Liver (tissue), 3 donors: ENCODE results near the gene ARL4A.

Experiments used
- NR2F2 ChIP-seq: IDR thresholded peaks from 2 replicates; pipeline ENCODE4 v1.6.1; 2016; ENCODE audit warnings: antibody characterized with exemption
- RAD21 ChIP-seq, 2 donors: IDR thresholded peaks; 2 replicates each; pipeline ENCODE4 v1.6.1; 2016; ENCODE audit warnings: antibody characterized with exemption in 2 of 2, mild to moderate bottlenecking in 2 of 2
- SP1 ChIP-seq: IDR thresholded peaks from 2 replicates; pipeline ENCODE4 v1.6.1; 2018; ENCODE audit warnings: antibody characterized with exemption, mild to moderate bottlenecking
- TAF1 ChIP-seq: conservative IDR thresholded peaks from 2 replicates; pipeline ENCODE4 v1.6.1; 2016; ENCODE audit warnings: antibody characterized with exemption, mild to moderate bottlenecking
- TF ChIP-seq, protein P1 (sequence below): fragments of 150-350 bp; IDR thresholded peaks from 2 replicates; pipeline ENCODE4 v1.5.1; 2017; ENCODE audit warnings: improper control_type of control experiment, low read depth, low read length; ENCODE audit not compliant: missing input control
- TF ChIP-seq, protein P2 (sequence below): IDR thresholded peaks from 2 replicates; pipeline ENCODE4 v1.6.1; 2016; ENCODE audit warnings: antibody characterized with exemption
- TF ChIP-seq, protein P3 (sequence below): IDR thresholded peaks from 2 replicates; pipeline ENCODE4 v1.6.1; 2016; ENCODE audit warnings: antibody characterized with exemption
- TF ChIP-seq, protein P4 (sequence below): IDR thresholded peaks from 2 replicates; pipeline ENCODE4 v1.6.1; 2016; ENCODE audit warnings: antibody characterized with exemption, mild to moderate bottlenecking
- donor health status: healthy.
- donor health status: healthy.

DNA sequence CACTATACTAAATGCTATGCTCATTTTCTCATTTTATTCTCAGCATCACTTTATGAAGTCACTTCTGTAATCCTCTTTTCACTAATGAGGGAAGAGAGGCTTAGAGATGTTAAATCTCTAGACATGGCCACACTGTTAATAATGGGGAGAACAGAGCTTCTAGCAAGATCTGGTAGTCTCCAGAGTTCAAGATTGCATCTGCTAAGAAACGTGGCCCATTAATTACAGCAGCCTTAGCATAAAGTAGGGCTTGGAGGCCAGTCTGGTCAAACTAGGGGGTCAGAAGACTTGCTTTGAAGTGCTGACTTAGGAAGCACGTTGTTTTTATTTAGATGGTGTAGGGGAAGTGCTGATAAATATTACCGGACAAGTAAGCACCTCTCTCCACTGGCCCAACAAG is 29.3 kb downstream of the ARL4A start:
- TF ChIP-seq, protein P1, sequence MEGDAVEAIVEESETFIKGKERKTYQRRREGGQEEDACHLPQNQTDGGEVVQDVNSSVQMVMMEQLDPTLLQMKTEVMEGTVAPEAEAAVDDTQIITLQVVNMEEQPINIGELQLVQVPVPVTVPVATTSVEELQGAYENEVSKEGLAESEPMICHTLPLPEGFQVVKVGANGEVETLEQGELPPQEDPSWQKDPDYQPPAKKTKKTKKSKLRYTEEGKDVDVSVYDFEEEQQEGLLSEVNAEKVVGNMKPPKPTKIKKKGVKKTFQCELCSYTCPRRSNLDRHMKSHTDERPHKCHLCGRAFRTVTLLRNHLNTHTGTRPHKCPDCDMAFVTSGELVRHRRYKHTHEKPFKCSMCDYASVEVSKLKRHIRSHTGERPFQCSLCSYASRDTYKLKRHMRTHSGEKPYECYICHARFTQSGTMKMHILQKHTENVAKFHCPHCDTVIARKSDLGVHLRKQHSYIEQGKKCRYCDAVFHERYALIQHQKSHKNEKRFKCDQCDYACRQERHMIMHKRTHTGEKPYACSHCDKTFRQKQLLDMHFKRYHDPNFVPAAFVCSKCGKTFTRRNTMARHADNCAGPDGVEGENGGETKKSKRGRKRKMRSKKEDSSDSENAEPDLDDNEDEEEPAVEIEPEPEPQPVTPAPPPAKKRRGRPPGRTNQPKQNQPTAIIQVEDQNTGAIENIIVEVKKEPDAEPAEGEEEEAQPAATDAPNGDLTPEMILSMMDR, result no peak
- TF ChIP-seq, protein P2, sequence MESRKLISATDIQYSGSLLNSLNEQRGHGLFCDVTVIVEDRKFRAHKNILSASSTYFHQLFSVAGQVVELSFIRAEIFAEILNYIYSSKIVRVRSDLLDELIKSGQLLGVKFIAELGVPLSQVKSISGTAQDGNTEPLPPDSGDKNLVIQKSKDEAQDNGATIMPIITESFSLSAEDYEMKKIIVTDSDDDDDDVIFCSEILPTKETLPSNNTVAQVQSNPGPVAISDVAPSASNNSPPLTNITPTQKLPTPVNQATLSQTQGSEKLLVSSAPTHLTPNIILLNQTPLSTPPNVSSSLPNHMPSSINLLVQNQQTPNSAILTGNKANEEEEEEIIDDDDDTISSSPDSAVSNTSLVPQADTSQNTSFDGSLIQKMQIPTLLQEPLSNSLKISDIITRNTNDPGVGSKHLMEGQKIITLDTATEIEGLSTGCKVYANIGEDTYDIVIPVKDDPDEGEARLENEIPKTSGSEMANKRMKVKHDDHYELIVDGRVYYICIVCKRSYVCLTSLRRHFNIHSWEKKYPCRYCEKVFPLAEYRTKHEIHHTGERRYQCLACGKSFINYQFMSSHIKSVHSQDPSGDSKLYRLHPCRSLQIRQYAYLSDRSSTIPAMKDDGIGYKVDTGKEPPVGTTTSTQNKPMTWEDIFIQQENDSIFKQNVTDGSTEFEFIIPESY, result no peak
- no peak for TF ChIP-seq NR2F2
- TF ChIP-seq, protein P3, sequence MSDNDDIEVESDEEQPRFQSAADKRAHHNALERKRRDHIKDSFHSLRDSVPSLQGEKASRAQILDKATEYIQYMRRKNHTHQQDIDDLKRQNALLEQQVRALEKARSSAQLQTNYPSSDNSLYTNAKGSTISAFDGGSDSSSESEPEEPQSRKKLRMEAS, result no peak
- TF ChIP-seq SP1, result no peak
- no peak for TF ChIP-seq TAF1
- no peak for TF ChIP-seq RAD21 (IDR thresholded peaks at IDR 0.05)
- TF ChIP-seq, protein P4, sequence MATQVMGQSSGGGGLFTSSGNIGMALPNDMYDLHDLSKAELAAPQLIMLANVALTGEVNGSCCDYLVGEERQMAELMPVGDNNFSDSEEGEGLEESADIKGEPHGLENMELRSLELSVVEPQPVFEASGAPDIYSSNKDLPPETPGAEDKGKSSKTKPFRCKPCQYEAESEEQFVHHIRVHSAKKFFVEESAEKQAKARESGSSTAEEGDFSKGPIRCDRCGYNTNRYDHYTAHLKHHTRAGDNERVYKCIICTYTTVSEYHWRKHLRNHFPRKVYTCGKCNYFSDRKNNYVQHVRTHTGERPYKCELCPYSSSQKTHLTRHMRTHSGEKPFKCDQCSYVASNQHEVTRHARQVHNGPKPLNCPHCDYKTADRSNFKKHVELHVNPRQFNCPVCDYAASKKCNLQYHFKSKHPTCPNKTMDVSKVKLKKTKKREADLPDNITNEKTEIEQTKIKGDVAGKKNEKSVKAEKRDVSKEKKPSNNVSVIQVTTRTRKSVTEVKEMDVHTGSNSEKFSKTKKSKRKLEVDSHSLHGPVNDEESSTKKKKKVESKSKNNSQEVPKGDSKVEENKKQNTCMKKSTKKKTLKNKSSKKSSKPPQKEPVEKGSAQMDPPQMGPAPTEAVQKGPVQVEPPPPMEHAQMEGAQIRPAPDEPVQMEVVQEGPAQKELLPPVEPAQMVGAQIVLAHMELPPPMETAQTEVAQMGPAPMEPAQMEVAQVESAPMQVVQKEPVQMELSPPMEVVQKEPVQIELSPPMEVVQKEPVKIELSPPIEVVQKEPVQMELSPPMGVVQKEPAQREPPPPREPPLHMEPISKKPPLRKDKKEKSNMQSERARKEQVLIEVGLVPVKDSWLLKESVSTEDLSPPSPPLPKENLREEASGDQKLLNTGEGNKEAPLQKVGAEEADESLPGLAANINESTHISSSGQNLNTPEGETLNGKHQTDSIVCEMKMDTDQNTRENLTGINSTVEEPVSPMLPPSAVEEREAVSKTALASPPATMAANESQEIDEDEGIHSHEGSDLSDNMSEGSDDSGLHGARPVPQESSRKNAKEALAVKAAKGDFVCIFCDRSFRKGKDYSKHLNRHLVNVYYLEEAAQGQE, result no peak
